Gastroesophageal sphincter (tissue), 3 donors: ENCODE measurements around the gene NINL.

Experiments
- EP300 ChIP-seq: sonication (generic); formaldehyde crosslinking; IDR thresholded peaks from one replicate; pipeline ENCODE4 v1.6.1; 2017; ENCODE audit warnings: antibody characterized with exemption, mild to moderate bottlenecking
- POLR2A ChIP-seq, 2 donors: fragments of 450-650 bp; IDR thresholded peaks; one replicate each; pipeline ENCODE4 v1.6.1; 2017; ENCODE audit warnings: antibody characterized with exemption in 2 of 2, mild to moderate bottlenecking in 2 of 2, moderate library complexity in 1 of 2
- POLR2AphosphoS5 ChIP-seq: sonication (generic); formaldehyde crosslinking; IDR thresholded peaks from one replicate; pipeline ENCODE4 v1.6.1; 2017; ENCODE audit warnings: antibody characterized with exemption
- TF ChIP-seq, protein P1 (sequence below), 4 experiments: fragments of 200-600 bp in 2 of 4; fragments of 450-650 bp in 2 of 4; sonication (generic) in 1 of 4; IDR thresholded peaks; one replicate each; pipeline ENCODE4 v1.5.1; 2017 to 2019; ENCODE audit warnings: antibody characterized with exemption in 4 of 4, mild to moderate bottlenecking in 2 of 4, moderate library complexity in 2 of 4

DNA sequence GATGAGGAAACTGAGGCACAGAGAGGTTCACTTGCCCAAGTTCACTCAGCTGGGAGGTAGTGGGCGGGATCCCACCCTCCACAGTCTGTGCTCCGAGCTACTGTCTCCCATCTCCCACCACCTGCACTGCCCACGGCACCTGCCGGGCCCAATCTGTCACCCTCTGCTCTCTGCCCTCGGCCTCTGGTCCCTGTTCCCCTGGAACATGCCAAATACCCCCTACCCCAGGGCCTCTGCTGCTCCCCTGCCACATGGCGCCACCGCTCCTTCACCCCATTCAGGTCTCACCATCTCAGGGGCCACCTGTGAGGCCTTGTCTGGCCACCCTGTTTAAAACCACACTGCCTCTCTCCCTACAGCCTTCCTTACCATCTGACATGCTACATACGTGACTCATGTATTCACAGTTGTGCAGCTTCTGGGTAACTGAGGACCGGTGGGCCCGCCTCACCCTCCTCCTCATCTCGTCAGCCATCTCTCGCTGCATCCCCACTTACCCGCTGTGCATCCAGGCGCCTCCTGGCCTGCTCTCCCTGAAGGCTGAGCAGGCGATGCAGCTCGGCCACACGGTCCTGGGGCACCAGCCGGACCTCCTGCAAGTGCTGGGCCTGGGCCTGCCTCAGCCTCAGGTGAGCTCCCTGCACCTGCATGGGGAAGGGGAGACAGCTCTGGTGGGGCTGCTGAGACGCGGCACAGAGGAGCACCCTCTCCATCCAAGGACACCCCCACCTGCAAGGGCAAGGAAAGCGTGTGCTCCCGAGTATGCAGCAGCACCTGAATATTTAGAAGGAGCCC lies 127.2 kb downstream of the NINL start:
- TF ChIP-seq, protein P1, sequence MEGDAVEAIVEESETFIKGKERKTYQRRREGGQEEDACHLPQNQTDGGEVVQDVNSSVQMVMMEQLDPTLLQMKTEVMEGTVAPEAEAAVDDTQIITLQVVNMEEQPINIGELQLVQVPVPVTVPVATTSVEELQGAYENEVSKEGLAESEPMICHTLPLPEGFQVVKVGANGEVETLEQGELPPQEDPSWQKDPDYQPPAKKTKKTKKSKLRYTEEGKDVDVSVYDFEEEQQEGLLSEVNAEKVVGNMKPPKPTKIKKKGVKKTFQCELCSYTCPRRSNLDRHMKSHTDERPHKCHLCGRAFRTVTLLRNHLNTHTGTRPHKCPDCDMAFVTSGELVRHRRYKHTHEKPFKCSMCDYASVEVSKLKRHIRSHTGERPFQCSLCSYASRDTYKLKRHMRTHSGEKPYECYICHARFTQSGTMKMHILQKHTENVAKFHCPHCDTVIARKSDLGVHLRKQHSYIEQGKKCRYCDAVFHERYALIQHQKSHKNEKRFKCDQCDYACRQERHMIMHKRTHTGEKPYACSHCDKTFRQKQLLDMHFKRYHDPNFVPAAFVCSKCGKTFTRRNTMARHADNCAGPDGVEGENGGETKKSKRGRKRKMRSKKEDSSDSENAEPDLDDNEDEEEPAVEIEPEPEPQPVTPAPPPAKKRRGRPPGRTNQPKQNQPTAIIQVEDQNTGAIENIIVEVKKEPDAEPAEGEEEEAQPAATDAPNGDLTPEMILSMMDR (IDR thresholded peaks at IDR 0.05): no peak
- TF ChIP-seq POLR2A (IDR thresholded peaks at IDR 0.05) (no peak), EP300 (no peak), POLR2AphosphoS5 (no peak)
